Ovary (tissue), 3 donors: ENCODE measurements around the gene TCF12.

ENCODE experiments used
- CTCF ChIP-seq, 3 donors: fragments of 450-650 bp in 2 of 3; fragments of 200-600 bp in 1 of 3; IDR thresholded peaks; one replicate each; pipeline versions ENCODE4 v1.5.1 to v1.8.0; 2016 to 2022; ENCODE audit warnings: antibody characterized with exemption in 3 of 3, mild to moderate bottlenecking in 1 of 3
- EP300 ChIP-seq: sonication (generic); formaldehyde crosslinking; IDR thresholded peaks from one replicate; pipeline ENCODE4 v1.6.1; 2017; ENCODE audit warnings: antibody characterized with exemption
- donor health status: DM: no; HTN: no; CAD: no.

DNA sequence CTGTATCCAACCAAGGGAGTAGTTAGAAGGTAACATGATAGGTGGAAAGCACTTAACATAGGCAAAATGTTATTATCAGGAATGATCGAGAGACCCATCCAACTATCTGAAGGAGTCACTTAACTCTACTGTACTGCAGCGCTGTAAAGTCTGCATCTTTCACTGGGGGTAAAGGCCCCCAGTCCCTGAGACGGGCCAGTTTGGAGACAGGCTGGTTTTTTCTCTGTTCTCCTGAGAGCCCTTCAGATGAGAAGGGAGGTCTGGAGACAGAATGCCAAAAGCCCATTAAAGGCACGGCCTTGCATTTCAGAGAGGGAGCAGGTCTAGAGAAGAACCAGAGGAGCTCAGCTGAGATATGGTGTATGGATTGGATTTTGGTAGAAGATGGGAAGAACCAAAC lies 386.6 kb downstream of the TCF12 start:
- TF ChIP-seq CTCF (IDR thresholded peaks at IDR 0.05) = no peak
- no peak for TF ChIP-seq EP300
